C1 segment of cervical spinal cord (tissue), 14 donors: ENCODE measurements around the gene AFAP1L2.

Source experiments
- DNase-seq, 14 donors: peaks; one replicate each; lab custom pipeline; 2025; lab: John Stamatoyannopoulos, UW

Gene AFAP1L2

DNA sequence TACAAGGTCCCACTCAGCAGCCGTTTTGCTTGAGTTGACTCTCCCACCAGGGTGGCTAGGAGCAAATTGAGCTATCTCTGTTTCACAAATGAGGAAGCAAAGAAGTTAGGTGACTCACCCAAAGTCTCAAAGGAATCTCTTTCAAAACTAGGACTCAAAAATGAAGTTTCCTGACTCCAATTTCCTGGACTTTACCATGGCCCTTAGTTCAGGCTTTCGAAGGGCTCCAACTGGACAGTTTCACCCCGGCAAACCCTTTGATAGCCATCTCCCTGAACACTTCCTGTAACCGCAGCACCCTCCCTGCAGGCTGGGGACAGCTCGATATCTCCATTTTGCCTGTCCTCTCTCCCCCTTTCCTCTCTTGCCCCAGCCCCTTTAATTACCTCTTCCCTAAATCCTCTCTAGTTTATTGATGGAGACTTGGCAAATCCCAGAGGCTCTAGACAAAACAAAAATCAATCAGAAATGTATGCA, 4.7 kb upstream of the AFAP1L2 start:
- DNase-seq = no peak

DNA sequence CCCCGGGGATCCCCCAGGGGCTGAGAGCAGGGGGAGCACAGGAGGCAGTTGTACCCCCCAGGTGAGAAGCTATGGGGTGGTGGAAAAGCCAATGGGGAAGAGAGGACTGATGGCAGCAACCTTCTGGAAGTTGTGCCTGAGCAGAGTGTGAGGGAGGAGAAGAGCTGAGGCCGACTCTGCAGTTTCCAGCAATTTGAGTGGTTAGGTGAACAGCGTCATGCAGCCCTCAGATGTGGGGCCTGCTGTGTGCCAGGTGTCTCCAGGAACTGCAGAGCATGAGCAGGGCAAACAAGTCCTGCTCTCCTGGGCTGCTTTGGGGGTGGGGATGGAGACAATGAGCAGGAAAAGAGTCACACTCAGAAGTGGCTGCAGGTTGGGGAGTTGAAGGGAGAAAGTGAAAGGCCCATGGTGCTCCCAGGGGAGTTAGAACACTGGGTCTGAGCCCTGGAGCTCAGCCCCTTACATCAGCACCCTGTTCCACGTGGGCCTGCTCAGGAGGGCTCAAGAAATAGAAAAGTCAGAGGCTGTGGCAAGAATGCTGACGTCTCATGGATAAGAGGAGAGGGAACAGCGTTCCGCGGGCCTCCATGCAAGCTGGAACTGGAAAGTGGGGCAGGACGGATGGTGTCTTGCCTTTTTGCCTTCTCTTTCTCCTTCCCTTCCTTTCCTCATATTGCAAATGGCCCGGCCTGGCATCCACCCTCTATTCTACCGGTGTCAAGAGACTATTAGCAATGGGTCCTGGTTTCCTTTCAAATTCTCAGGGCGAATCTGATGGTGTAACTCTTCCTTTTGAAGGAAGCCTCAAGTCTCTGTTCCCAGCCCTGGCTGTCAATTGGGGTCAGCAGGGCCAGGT, 4.0 kb upstream of the AFAP1L2 start:
- no peak for DNase-seq

DNA sequence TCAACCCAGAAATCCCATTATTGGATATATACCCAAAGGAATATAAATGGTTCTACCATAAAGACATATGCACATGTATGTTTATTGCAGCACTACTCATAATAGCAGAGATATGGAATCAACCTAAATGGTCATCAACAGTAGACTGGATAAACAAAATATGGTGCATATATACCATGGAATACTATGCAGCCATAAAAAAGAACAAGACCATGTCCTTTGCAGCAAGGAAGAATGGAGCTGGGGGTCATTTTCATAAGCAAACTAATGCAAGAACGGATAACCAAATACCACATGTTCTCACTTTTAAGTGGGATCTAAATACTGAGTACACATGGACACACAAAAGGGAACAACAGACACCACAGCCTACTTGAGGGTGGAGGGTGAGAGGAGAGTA, 2.2 kb upstream of the AFAP1L2 start:
- no peak for DNase-seq

DNA sequence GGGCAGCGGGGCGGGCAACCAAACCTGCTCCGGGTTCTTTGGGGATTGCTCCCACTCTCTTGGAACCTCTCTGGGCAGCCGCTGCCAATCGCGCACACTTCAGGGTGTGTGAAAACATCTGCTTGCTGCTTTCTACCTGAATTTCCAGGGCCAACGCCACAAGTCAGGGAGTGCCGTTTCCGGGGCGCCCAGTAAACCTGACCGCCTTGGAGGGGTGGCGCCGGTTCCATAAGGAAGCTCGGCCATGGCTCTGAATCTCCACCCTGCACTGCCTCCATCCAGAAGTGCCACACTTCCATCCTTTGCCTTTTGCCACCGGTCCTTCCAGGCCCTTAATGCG, 679 bp upstream of the AFAP1L2 start:
- DNase-seq = no peak

DNA sequence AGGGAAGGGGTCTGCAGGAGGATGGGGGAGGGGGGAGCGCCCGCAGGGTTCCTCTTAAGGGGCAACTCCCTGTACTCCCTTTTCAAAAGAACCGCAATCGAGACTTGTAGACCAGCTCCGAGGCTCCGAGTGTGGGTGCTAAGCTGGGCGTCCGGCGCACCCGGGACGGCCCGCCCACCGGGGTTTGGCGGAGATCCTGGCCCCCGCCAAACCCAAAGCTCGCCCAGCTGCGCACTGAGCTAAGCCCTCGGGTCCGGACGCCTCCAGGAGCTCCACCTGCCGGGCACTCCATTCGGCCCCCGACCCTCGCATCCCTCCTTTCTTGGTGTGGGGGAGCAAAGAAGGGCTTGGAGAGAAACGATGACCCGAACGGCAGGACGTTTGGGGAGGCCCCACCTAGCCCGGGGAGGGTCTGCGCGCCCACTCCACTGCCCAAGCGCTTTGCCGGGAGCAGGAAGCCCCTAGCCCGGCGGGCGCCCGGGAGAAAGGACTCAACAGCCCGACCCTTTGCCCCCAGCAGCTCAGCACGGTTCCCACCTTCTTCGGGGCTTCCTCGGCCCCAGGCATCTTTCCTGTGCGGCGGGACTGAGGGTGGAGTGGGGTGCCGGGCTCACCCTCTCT, 651 bp downstream of the AFAP1L2 start:
- DNase-seq = peak in 1 of 14 donors; percentile 19

DNA sequence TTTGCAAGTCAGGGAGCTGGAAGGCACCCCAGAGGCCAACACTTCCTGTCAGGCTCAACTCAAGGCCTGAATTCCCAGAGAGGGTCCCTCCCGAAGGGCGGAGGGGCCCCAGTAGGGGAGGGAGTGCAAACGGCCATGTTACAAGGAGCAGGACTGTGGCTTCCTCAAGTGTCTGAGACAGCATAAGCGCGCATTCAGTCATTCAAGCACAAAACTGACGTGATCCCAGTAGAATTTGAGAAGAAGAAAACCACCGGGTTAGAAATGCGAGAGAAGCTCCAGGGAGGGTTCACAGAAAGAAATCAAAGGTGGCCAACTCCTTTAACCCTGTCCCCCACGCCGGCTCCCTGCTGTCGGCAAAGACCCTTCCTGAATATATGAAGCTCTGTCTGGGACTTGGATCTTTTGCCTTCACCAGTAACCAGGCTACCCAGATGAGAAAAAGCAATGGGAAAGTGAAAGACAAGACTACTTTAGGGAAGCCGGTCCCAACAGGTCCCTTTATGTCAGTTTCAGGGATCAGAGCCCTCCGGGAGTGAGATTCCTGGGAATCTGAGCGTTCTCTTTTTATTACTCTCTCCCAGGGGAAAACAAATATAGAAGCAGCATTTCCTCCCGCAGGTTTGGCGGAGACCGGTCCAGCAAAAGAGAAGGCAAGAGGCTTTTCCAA, 1.3 kb downstream of the AFAP1L2 start:
- no peak for DNase-seq

DNA sequence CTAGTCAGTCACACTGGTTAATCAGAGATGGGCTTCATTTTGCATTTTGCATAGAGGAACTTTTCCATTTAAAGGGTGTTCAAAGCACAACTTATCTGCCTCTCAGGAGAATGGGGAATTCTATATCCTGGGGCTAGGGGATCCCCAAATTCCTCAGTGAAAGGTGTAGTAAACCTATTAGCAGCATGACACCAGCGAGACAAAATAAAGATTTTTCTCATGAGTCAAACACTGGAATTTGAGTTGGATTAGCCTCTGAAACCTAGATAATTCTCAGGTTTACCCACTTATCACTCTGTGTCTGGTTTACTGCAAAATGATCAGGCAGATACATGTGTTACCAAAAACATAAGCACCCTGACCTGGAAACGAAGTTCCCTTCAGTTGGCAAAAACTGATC, 2.1 kb downstream of the AFAP1L2 start:
- no peak for DNase-seq

DNA sequence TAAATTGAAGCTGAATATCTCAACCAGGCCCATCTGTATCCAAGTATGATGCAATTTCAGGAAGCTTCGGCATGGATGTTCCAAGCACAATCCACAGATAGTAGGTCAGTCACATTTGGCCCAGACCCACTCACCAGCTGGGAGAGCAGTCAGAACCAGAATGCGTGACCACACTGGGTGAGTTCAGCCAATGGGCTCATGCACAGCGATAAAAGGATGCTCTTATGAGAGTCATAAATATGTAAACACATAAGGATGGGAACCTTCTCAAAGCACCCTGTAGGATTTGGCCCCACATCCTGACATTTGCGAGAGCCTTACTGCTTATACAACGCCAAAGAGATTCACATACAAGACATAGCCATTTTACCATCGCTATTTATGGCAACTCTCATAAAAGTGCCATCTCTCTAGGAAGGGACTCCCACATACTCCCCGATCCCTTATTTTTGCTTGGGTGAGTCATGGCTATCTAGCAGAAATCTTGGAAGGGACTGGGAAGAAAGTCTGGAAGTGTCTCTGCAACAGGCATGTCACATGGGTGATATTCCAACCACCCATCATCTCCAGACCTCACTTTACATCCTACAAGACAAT, 3.0 kb downstream of the AFAP1L2 start:
- DNase-seq = peak in 3 of 14 donors; percentile 20 to 96 (median 52)

DNA sequence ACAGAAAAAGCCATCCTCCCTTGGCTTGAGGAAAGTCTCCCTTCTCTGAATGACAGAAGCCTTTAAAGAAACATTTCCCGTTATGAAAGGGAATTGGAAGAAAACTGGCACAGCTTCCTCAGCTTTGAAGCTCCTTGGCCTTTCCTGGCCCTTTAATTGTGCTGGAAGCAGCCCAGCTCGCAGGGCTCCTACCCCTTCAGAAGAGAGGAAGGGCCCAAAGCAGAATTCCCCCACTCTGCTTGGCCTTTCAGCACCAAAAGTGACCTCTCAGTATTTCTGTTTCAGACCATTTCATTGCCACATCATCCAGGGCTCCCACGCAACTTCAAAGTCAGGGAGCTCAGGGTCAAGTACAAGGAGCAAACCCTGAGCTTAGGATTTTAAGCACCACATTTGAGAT, 4.2 kb downstream of the AFAP1L2 start:
- no peak for DNase-seq

DNA sequence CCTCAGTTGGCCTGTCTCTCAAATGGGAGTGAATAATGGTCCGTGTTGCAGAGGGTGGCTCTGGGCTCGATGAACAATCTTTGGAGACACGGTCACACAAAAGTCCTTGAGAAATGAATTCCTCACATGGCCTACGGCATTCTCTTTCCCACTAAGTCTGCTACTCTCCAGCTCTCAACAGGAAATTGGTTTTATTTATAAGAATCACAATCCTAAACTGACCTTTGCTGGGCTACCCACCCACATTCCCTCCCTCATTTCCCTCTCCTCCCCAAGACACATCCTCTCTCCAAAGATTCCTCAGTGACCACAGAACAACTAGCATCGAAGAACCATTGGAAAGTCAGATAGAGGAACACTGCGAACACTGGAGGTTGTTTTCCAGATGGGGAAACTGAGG, 4.7 kb downstream of the AFAP1L2 start:
- DNase-seq = no peak

DNA sequence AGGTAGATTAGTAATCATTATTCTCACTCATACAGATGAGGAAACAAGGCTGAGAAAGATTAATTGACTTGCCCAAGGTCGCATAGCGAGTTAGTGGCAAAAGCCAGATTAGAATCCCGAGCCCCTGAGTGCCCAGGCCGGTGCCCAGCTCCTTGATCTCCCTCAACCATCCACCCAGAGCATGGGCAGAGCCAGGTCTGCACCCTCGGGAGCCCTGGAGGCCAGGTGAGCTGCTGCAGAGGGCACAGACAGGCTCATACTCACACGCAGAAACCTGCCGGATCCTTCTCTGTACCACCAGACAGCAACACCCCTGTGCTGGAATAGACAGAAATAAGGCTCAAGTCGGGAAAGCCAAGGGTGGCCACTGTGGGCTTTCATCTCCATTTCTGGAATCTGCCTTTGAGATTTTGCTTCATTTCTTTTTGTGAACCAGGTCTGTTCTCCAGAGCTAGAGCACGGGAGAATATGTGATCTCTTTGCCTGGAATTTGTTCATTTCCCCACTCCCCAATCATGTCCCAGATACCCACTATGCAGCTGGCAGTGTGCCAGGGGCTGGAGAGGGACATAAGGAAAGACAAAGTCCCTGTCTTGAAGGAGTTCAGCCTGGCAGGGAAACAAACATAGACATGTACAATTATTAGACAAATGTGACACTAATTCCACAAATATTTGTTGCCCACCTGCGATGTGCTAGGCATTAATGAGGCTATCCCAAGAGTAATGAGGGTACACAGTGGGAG, 5.5 kb downstream of the AFAP1L2 start:
- DNase-seq = no peak

DNA sequence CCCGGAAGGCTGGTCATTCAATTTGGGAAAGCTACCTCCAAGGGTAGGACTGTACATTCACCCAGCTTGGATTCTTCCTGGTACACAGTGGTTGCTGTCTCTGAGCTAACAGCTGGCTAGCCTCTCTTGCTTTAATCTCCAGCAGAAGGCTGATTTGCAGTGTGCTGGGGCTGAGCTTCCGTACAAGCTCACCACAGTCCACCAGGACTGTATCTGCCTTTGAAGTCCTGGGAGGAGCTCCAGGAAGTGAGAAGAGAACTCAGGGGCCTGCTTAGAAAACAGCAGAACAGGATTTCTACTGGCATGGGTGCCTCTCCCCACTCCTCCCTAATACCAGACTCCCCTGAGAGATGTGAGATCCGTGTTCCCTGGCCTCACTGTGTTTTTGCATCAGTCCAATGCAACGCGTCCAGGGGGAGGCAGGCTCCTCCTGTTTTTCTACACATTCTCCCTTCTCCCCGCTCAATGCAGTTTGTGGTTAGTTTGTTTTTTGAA, 6.6 kb downstream of the AFAP1L2 start:
- DNase-seq = no peak

DNA sequence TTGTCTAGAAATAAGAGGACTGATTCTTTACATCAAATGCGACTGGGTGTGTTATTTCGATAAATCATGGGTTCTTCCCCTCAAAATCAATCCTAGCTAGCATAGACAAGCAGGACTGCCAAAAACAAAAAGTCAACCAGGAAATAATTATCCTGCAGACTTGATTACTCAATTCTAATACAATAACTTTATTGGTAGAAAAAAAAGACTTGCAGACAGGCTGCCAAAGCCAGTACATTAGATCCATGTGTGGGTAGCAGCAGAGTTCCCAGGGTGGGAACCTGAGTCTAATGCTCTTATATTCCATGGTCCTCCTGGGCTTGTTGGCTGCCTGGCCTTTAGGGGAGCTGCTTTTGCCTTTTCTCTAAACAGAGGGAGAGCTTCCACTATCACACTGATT, 7.8 kb downstream of the AFAP1L2 start:
- DNase-seq = no peak

DNA sequence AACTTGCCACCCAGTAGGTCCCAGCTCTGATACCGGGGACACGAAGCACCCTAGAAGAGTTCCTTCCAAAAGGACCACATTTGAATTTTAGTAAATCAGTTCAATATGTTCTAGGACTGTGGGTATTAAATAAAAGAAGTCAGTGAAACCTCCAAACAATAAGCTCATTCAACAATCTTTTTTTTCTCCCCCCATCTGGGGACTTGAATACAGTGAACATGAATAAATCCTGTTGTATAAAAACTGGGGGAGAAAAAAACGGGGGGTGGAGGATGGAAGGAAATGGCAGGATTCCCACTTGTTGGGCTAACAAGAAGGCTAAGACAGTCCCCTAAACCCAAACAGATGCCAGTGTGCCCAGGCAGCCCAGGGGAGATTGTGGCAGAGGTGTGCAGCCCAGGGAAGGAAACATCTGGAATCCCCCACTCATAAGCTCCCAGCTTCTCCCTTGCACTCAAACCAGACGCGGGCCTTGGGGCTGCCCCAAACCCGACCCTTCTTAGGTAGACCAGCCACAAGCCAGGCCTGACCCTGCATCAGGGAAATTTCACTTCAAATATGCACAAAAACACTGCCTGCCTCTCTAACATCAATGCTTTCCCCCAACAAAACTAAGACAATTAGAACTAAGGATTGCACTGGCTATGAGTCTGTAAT, 8.8 kb downstream of the AFAP1L2 start:
- DNase-seq = no peak

DNA sequence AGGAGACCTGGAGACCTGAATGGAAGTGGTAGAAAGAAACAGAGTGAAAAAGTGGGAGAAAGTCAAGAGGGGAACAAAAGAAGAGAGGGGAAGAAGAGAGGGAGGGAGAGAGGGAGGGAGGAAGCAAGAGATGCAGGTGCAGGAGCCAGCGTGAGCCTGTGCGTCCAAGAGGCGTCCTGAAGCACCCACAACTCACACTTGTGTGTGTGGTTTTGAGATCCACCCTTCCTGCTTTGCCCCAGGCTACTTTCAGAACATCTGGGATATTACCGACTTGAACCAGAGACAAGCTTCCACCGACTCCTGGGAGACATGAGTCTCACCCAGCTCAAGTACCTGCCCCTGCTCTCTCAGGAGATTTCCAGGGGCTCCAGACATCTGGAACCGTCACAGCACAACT, 9.8 kb downstream of the AFAP1L2 start:
- DNase-seq = no peak

DNA sequence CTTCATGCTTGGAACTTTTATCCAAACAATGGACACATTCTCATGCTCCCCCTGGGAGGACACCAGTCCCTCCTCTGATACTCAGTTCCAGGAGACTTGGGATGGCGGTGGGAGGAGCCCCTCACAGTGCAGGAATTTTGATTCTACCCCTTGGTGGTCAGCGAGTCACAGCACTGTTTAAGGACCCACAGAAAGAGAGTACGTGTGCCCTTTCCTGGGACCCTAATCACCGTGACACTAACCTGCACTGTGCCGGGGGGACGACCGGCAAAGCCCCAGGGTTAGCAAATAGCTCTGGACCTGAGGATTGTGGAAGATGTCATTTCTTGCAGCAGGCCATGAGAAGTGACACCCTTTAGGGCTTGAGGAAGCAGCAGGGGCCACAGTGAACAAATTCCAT, 10.4 kb downstream of the AFAP1L2 start:
- no peak for DNase-seq

DNA sequence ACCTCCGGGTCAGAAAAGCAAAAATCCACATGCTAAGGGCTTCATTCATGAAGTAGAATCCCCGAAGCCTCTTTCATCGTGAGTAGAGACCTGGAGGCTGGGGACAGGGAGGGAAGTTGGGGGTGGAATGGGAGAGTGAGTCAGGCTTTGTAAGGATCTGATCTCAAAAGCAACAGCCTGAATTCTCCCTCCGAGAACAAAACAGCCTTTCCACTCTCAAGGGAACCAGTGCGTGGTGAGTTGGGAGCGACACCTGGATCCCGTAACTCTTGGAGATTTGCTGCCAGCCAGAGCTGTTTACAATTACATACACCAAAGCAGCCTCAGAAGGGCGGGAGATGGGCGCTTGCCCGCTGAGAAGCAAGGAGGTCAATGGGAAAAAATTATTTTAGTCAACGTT, 10.8 kb downstream of the AFAP1L2 start:
- no peak for DNase-seq

DNA sequence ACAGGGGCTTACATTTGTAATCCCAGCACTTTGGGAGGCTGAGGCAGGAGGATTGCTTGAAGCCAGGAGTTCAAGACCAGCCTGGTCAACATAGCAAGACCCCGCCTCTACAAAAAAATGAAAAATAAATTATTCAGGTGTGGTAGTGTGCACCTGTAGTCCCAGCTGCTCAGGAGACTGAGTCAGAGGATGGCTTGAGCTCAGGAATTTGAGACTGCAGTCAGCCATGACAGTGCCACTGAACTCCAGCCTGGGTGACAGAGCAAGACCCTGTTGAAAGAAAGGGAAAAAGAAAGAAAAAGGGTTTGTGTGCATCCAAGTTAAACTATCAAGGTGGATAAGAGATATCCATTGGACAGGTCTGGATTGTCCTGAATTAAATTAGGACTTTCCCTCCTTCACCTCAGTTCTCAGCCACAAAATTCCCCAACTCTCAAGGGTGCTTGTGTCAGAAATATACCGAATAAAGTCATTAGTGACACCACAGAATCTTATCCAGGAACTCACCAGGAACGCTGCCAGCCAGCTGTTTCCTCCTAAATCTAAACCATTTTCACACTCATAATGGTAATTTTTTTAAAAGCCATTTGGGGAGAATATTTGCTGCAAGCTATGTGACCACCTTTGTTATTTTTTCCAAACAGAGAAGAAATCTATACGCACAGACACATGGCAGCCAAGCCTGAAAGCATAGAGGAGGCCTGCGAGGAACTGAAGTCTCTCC, 12.0 kb downstream of the AFAP1L2 start:
- no peak for DNase-seq

DNA sequence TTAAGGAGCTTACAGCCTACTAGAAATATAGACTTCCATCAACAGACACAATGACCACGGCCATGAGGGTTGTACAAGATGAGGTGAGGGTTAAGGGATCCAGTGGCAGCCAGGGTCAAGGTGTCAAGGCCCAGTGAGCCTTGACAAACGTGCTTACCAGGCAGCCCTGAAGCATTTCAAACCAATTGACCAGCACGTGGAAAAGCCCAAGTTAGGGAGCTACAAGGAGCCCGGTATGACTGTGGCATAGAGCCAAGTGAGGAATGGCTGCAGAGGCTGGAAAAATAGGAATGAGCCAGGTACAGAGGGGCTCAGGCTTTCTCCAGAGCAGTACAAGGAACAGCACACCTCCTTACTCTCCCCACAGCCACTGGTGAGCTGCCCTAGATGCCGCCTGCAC, 12.7 kb downstream of the AFAP1L2 start:
- no peak for DNase-seq

DNA sequence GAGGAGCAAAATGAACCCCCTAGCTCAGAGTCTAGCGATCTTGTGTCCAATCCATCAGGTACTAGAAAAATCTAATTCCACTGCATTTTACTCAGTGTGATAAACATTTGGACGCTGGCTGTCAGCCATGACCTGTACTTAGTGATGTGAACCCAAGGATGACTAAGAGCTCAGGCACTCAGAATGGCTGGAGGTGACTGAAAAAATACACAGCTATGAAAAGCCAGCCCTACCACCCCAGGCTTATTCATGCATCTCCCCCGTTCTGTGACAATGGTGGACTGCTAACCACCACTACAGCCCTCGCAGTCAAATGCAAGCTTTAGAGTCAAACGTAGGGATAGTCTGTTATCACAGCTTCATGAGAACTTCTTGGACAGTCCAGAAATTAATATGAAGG, 14.9 kb downstream of the AFAP1L2 start:
- no peak for DNase-seq
